Thymus (tissue), 11 donors: ENCODE measurements around the gene COL15A1. TPM values are rescaled to one million over a fixed set of nuclear protein-coding genes. Genes with fewer than 3 reads are reported as not detected.

Source experiments
- DNase-seq, 9 donors: peaks; one replicate each; pipeline ENCODE4 v3.0.0-alpha.2; 2013; ENCODE audit warnings: low spot score in 9 of 9, low read depth in 6 of 9, missing footprints in 1 of 9
- H3K27ac ChIP-seq, 2 donors: one replicate each; pipeline ENCODE4 v1.5.1; 2013; ENCODE audit warnings: control low read depth in 1 of 2, low read depth in 1 of 2, low read length in 1 of 2, mild to moderate bottlenecking in 1 of 2, moderate library complexity in 1 of 2
- H3K27me3 ChIP-seq, 2 donors: one replicate each; pipeline ENCODE4 v1.5.1; 2013; ENCODE audit warnings: low read length in 1 of 2; ENCODE audit not compliant: control insufficient read depth in 2 of 2, insufficient read depth in 1 of 2
- H3K36me3 ChIP-seq, 2 donors: one replicate each; pipeline ENCODE4 v1.5.1; 2013; ENCODE audit warnings: low read length in 1 of 2, mild to moderate bottlenecking in 1 of 2, moderate library complexity in 1 of 2; ENCODE audit not compliant: control insufficient read depth in 2 of 2, insufficient read depth in 2 of 2
- H3K4me1 ChIP-seq, 2 donors: one replicate each; pipeline ENCODE4 v1.5.1; 2013; ENCODE audit warnings: low read length in 2 of 2; ENCODE audit not compliant: control insufficient read depth in 2 of 2, insufficient read depth in 2 of 2
- H3K4me3 ChIP-seq, 2 donors: one replicate each; pipeline ENCODE4 v1.5.1; 2013; ENCODE audit warnings: low read length in 2 of 2, control low read depth in 1 of 2, mild to moderate bottlenecking in 1 of 2
- H3K9me3 ChIP-seq, 2 donors: one replicate each; pipeline ENCODE4 v1.5.1; 2013; ENCODE audit warnings: low read length in 1 of 2, mild to moderate bottlenecking in 1 of 2; ENCODE audit not compliant: control insufficient read depth in 2 of 2, insufficient read depth in 1 of 2
- WGBS: extraction: QIAGEN DNeasy Blood & Tissue Kit; methylation state at CpG from one replicate; pipeline ENCODE4 v1.1.7; 2013; 5-methylcytosine and 5-hydroxymethylcytosine counted together
- polyA plus RNA-seq: library from polyadenylated mRNA; stranded (reverse); fragments of 200-250 nt; gene quantifications from one replicate; pipeline ENCODE4 v1.2.3, GENCODE V29; 2013
- total RNA-seq: library from RNA; stranded (reverse); fragments of 120-200 nt; gene quantifications from one replicate; pipeline ENCODE4 v1.2.4, GENCODE V29; 2013
- donor health status: healthy.

Gene COL15A1
- total and polyA plus RNA-seq, 2 donors = 3.8 to 13.2 TPM

GRCh38 chr9:98962181-98962560 lies 18.5 kb downstream of the COL15A1 start:
- H3K36me3 ChIP-seq = no peaks in the 10 kb centered on the region
- H3K4me3 ChIP-seq = no peak overlapping the region
- 92% methylated on average over 7 of the region's 7 CpGs for WGBS
- H3K27ac ChIP-seq = no peak overlapping the region
- H3K27me3 ChIP-seq = peaks cover 0 to 10% of the 10 kb centered on the region in 2 donors
- no peaks in the 10 kb centered on the region for H3K4me1 ChIP-seq
- peaks cover 0 to 6% of the 10 kb centered on the region in 2 donors for H3K9me3 ChIP-seq
- no peak for DNase-seq

GRCh38 chr9:98962861-98963260 lies 19.2 kb downstream of the COL15A1 start:
- no peak overlapping the region for H3K27ac ChIP-seq
- no peak overlapping the region for H3K4me3 ChIP-seq
- peaks cover 0 to 7% of the 10 kb centered on the region in 2 donors for H3K27me3 ChIP-seq
- H3K9me3 ChIP-seq = no peaks in the 10 kb centered on the region
- no peaks in the 10 kb centered on the region for H3K36me3 ChIP-seq
- H3K4me1 ChIP-seq = no peaks in the 10 kb centered on the region
- 81% methylated on average over 5 of the region's 5 CpGs for WGBS
- DNase-seq = no peak

GRCh38 chr9:98964201-98964600 lies 20.5 kb downstream of the COL15A1 start:
- no peaks in the 10 kb centered on the region for H3K4me1 ChIP-seq
- H3K27ac ChIP-seq = no peak overlapping the region
- no peak for DNase-seq
- WGBS = 91% methylated on average over 2 of the region's 2 CpGs
- no peaks in the 10 kb centered on the region for H3K36me3 ChIP-seq
- H3K9me3 ChIP-seq = no peaks in the 10 kb centered on the region
- no peak overlapping the region for H3K4me3 ChIP-seq
- H3K27me3 ChIP-seq = peaks cover 0 to 7% of the 10 kb centered on the region in 2 donors

- Histone ChIP-seq H3K4me3 (no peak overlapping the region), H3K9me3 (no peaks in the 10 kb centered on the region), H3K4me1 (no peaks in the 10 kb centered on the region), H3K27me3 (peaks cover 0 to 6% of the 10 kb centered on the region in 2 donors), H3K27ac (no peak overlapping the region), H3K36me3 (no peaks in the 10 kb centered on the region)
- WGBS = 97% methylated on average over 7 of the region's 7 CpGs
- DNase-seq = no peak
Measured at GRCh38 chr9:98964911-98965336, 21.2 kb downstream of the COL15A1 start.

GRCh38 chr9:98966676-98967075 lies 23.0 kb downstream of the COL15A1 start:
- 91% methylated on average over 4 of the region's 4 CpGs for WGBS
- no peak overlapping the region for H3K27ac ChIP-seq
- peaks cover 0 to 4% of the 10 kb centered on the region in 2 donors for H3K27me3 ChIP-seq
- no peak overlapping the region for H3K4me3 ChIP-seq
- H3K36me3 ChIP-seq = no peaks in the 10 kb centered on the region
- no peak for DNase-seq
- no peaks in the 10 kb centered on the region for H3K9me3 ChIP-seq
- no peaks in the 10 kb centered on the region for H3K4me1 ChIP-seq

GRCh38 chr9:98967257-98967656 lies 23.6 kb downstream of the COL15A1 start:
- 97% methylated on average over 4 of the region's 4 CpGs for WGBS

GRCh38 chr9:98967680-98968079 lies 24.0 kb downstream of the COL15A1 start:
- no peaks in the 10 kb centered on the region for H3K4me1 ChIP-seq
- 96% methylated on average over 4 of the region's 4 CpGs for WGBS
- no peak overlapping the region for H3K27ac ChIP-seq
- H3K4me3 ChIP-seq = no peak overlapping the region
- DNase-seq = no peak
- no peaks in the 10 kb centered on the region for H3K9me3 ChIP-seq
- no peaks in the 10 kb centered on the region for H3K36me3 ChIP-seq
- peaks cover 0 to 2% of the 10 kb centered on the region in 2 donors for H3K27me3 ChIP-seq

More at GRCh38 chr9:98967257-98967656, 23.6 kb downstream of the COL15A1 start:
- peaks cover 0 to 2% of the 10 kb centered on the region in 2 donors for H3K27me3 ChIP-seq
- H3K4me1 ChIP-seq = no peaks in the 10 kb centered on the region
- no peak overlapping the region for H3K4me3 ChIP-seq
- no peak overlapping the region for H3K27ac ChIP-seq
- no peaks in the 10 kb centered on the region for H3K9me3 ChIP-seq
- no peak for DNase-seq
- H3K36me3 ChIP-seq = no peaks in the 10 kb centered on the region

GRCh38 chr9:98968601-98969337 lies 25.1 kb downstream of the COL15A1 start:
- Histone ChIP-seq H3K9me3 (no peaks in the 10 kb centered on the region), H3K36me3 (no peaks in the 10 kb centered on the region), H3K4me1 (no peaks in the 10 kb centered on the region), H3K27me3 (peaks cover 0 to 5% of the 10 kb centered on the region in 2 donors), H3K4me3 (no peak overlapping the region), H3K27ac (no peak overlapping the region)
- DNase-seq = no peak
- 97% methylated on average over 6 of the region's 6 CpGs for WGBS

- 96% methylated on average over 7 of the region's 7 CpGs for WGBS
- no peaks in the 10 kb centered on the region for H3K36me3 ChIP-seq
- no peaks in the 10 kb centered on the region for H3K9me3 ChIP-seq
- H3K4me3 ChIP-seq = no peak overlapping the region
- H3K27ac ChIP-seq = no peak overlapping the region
- H3K27me3 ChIP-seq = peaks cover 0 to 17% of the 10 kb centered on the region in 2 donors
- DNase-seq = no peak
- peaks cover 0 to 9% of the 10 kb centered on the region in 2 donors for H3K4me1 ChIP-seq
Measured at GRCh38 chr9:98970532-98971041, 26.9 kb downstream of the COL15A1 start.
